HFFc6 (cell line): Measurements from ENCODE around the gene ZNF496. TPM values are rescaled to one million over a fixed set of nuclear protein-coding genes. Genes with fewer than 3 reads are reported as not detected.

ENCODE experiments used
- DNase-seq: peaks from one replicate; pipeline ENCODE4 v3.0.0-alpha.2; 2018
- H3K27ac Mint-ChIP-seq: 2 replicates; pipeline ENCODE4 v1.8.0; 2020; ENCODE audit warnings: mild to moderate bottlenecking, mixed read lengths
- H3K27me3 Mint-ChIP-seq: 2 replicates; pipeline ENCODE4 v1.8.0; 2021; ENCODE audit warnings: mild to moderate bottlenecking, moderate library complexity, mixed read lengths; ENCODE audit not compliant: insufficient read depth
- H3K36me3 Mint-ChIP-seq: 2 replicates; pipeline ENCODE4 v1.8.0; 2021; ENCODE audit warnings: low read depth, mixed read lengths
- H3K4me1 Mint-ChIP-seq: 2 replicates; pipeline ENCODE4 v1.8.0; 2020; ENCODE audit warnings: low read depth, mixed read lengths
- H3K4me3 Mint-ChIP-seq: 2 replicates; pipeline ENCODE4 v1.8.0; 2020; ENCODE audit warnings: mild to moderate bottlenecking, moderate library complexity, mixed read lengths
- H3K9me3 Mint-ChIP-seq: 2 replicates; pipeline ENCODE4 v1.8.0; 2020; ENCODE audit warnings: mild to moderate bottlenecking, mixed read lengths
- CTCF ChIP-seq: fragments of 200-600 bp; sonication (generic); IDR thresholded peaks from 2 replicates; pipeline ENCODE4 v1.5.0; 2021; ENCODE audit warnings: antibody characterized with exemption, mild to moderate bottlenecking
- total RNA-seq, 6 experiments: library from RNA; stranded (reverse); fragmentation: NEBNext Ultra II Directional; extraction: Animal tissue kit (Norgen Biotek cat#: 25700); gene quantifications; 2 replicates in 1 of 6; 3 replicates in 5 of 6; pipeline ENCODE4 v1.2.3, GENCODE V29; 2021

Gene ZNF496
- total RNA-seq, 6 experiments from 2014 or later: 13.7 to 19.9 (median 17.1) TPM

- 0 out of 2 replicates have a peak, but pooled peaks cover 3% of the 10 kb centered on the region for H3K27me3 Mint-ChIP-seq
- no peak for TF ChIP-seq CTCF
- no peak overlapping the region for H3K4me3 Mint-ChIP-seq
- H3K4me1 Mint-ChIP-seq: peaks cover 25% of the 10 kb centered on the region
- no peaks in the 10 kb centered on the region for H3K9me3 Mint-ChIP-seq
- no peak for DNase-seq
- H3K36me3 Mint-ChIP-seq: peaks cover 11% of the 10 kb centered on the region; the same call in 1 of the 2 replicates
- H3K27ac Mint-ChIP-seq: no peak overlapping the region
Measured at GRCh38 chr1:247329097-247329617, 2.5 kb downstream of the ZNF496 start.

- no peaks in the 10 kb centered on the region for H3K9me3 Mint-ChIP-seq
- H3K27me3 Mint-ChIP-seq: 0 out of 2 replicates have a peak, but pooled peaks cover 3% of the 10 kb centered on the region
- H3K4me1 Mint-ChIP-seq: peaks cover 18% of the 10 kb centered on the region
- peaks cover 6% of the 10 kb centered on the region for H3K36me3 Mint-ChIP-seq
- no peak overlapping the region for H3K27ac Mint-ChIP-seq
- no peak for DNase-seq
- no peak overlapping the region for H3K4me3 Mint-ChIP-seq
- no peak for TF ChIP-seq CTCF
Measured at GRCh38 chr1:247328311-247328710, 3.4 kb downstream of the ZNF496 start.

GRCh38 chr1:247326411-247327130, 5.1 kb downstream of the ZNF496 start:
- no peak for DNase-seq
- Mint-ChIP-seq H3K27me3 (0 out of 2 replicates have a peak, but pooled peaks cover 3% of the 10 kb centered on the region), H3K27ac (no peak overlapping the region), H3K4me1 (peaks cover 10% of the 10 kb centered on the region), H3K4me3 (no peak overlapping the region), H3K36me3 (no peaks in the 10 kb centered on the region; the same call in 1 of the 2 replicates), H3K9me3 (no peaks in the 10 kb centered on the region)
- no peak for TF ChIP-seq CTCF

GRCh38 chr1:247324923-247325322, 6.7 kb downstream of the ZNF496 start:
- no peaks in the 10 kb centered on the region for H3K9me3 Mint-ChIP-seq
- no peak for TF ChIP-seq CTCF

GRCh38 chr1:247324204-247324787, 7.4 kb downstream of the ZNF496 start:
- DNase-seq: no peak
- no peaks in the 10 kb centered on the region for H3K4me1 Mint-ChIP-seq
- no peaks in the 10 kb centered on the region for H3K27me3 Mint-ChIP-seq
- no peak overlapping the region for H3K4me3 Mint-ChIP-seq
- peaks cover 5% of the 10 kb centered on the region for H3K36me3 Mint-ChIP-seq
- no peak overlapping the region for H3K27ac Mint-ChIP-seq
- H3K9me3 Mint-ChIP-seq: no peaks in the 10 kb centered on the region
- TF ChIP-seq CTCF: no peak

More at GRCh38 chr1:247324923-247325322, 6.7 kb downstream of the ZNF496 start:
- no peaks in the 10 kb centered on the region for H3K27me3 Mint-ChIP-seq
- peaks cover 2% of the 10 kb centered on the region for H3K4me1 Mint-ChIP-seq
- no peak for DNase-seq
- no peak overlapping the region for H3K27ac Mint-ChIP-seq
- H3K4me3 Mint-ChIP-seq: no peak overlapping the region
- peaks cover 5% of the 10 kb centered on the region for H3K36me3 Mint-ChIP-seq
